GM12878 (cell line): ENCODE data around the gene DGCR8.

Experiments used
- CEBPB ChIP-seq, 2 experiments: fragments of 150-350 bp in 1 of 2; IDR thresholded peaks; 2 replicates each; pipeline ENCODE4 v1.6.1; 2012 to 2014; ENCODE audit warnings: low read depth in 2 of 2, low read length in 2 of 2, borderline replicate concordance in 1 of 2, inconsistent platforms in 1 of 2
- EZH2 ChIP-seq: IDR thresholded peaks from 2 replicates; pipeline ENCODE4 v1.6.1; 2012; ENCODE audit warnings: low read depth, mild to moderate bottlenecking, control low read depth, inconsistent platforms, low read length, borderline replicate concordance; ENCODE audit not compliant: control insufficient read depth
- HDGF ChIP-seq: fragments of 450-650 bp; IDR thresholded peaks from 2 replicates; pipeline ENCODE4 v1.6.1; 2016; ENCODE audit warnings: antibody characterized with exemption
- KDM1A ChIP-seq: fragments of 200-600 bp; sonication (generic); IDR thresholded peaks from 2 replicates; pipeline ENCODE4 v1.6.1; 2016; ENCODE audit warnings: borderline replicate concordance
- NR2C2 ChIP-seq: IDR thresholded peaks from 2 replicates; pipeline ENCODE4 v1.6.1; 2011; ENCODE audit warnings: borderline replicate concordance, low read depth; ENCODE audit not compliant: control insufficient read depth, insufficient read length
- PRDM15 ChIP-seq: fragments of 450-650 bp; formaldehyde crosslinking; IDR thresholded peaks from 2 replicates; pipeline ENCODE4 v1.4.0; 2020; ENCODE audit warnings: mild to moderate bottlenecking, moderate library complexity
- RAD21 ChIP-seq: IDR thresholded peaks from 2 replicates; pipeline ENCODE4 v1.6.1; 2011; ENCODE audit warnings: mild to moderate bottlenecking, low read depth, low read length, moderate library complexity; ENCODE audit not compliant: insufficient read depth
- RAD51 ChIP-seq: fragments of 450-650 bp; IDR thresholded peaks from 2 replicates; pipeline ENCODE4 v1.6.1; 2016; ENCODE audit warnings: moderate library complexity, mild to moderate bottlenecking, inconsistent platforms
- RBBP5 ChIP-seq: fragments of 200-600 bp; sonication (generic); conservative IDR thresholded peaks from 2 replicates; pipeline ENCODE4 v1.6.1; 2016
- RFX5 ChIP-seq: IDR thresholded peaks from 2 replicates; pipeline ENCODE4 v1.6.1; 2011; ENCODE audit warnings: low read depth, low read length, improper control_type of control experiment
- TARDBP ChIP-seq: IDR thresholded peaks from 2 replicates; pipeline ENCODE4 v1.6.1; 2016; ENCODE audit warnings: borderline replicate concordance
- TF ChIP-seq, protein P1 (sequence below), 3 experiments: IDR thresholded peaks in 2 of 3; conservative IDR thresholded peaks in 1 of 3; 2 replicates each; pipeline ENCODE4 v1.5.1; 2011; ENCODE audit warnings: low read depth in 3 of 3, low read length in 3 of 3, mild to moderate bottlenecking in 3 of 3, control low read depth in 2 of 3, moderate library complexity in 2 of 3, inconsistent platforms in 1 of 3, mixed read lengths in 1 of 3; ENCODE audit not compliant: control insufficient read depth in 2 of 3, insufficient read depth in 1 of 3; ENCODE audit errors: extremely low read depth in 1 of 3

DNA sequence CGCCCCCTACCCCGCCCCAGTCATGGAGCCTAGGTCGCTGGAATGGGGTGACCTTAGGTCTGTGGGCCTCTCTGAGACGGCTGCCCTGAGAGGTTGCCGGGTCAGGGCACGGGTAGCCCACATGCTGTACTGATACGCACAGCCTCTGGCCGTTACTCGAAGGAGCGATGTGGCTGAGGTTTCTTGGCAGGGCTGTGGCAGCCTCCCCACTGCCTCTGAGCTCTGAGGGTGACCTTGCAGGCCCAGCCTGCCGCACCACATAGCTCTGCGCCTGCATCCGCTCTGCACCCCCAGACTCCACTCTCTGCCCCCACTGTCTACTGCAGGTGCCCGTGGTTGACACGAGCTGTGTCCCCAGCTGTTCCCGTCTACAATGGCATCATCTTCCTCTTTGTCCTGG lies 58.8 kb downstream of the DGCR8 start:
- no peak for TF ChIP-seq RAD51
- no peak for TF ChIP-seq KDM1A
- TF ChIP-seq, protein P1, sequence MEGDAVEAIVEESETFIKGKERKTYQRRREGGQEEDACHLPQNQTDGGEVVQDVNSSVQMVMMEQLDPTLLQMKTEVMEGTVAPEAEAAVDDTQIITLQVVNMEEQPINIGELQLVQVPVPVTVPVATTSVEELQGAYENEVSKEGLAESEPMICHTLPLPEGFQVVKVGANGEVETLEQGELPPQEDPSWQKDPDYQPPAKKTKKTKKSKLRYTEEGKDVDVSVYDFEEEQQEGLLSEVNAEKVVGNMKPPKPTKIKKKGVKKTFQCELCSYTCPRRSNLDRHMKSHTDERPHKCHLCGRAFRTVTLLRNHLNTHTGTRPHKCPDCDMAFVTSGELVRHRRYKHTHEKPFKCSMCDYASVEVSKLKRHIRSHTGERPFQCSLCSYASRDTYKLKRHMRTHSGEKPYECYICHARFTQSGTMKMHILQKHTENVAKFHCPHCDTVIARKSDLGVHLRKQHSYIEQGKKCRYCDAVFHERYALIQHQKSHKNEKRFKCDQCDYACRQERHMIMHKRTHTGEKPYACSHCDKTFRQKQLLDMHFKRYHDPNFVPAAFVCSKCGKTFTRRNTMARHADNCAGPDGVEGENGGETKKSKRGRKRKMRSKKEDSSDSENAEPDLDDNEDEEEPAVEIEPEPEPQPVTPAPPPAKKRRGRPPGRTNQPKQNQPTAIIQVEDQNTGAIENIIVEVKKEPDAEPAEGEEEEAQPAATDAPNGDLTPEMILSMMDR (IDR thresholded peaks at IDR 0.05 in 2 of 3, conservative IDR thresholded peaks at IDR 0.05 in 1 of 3; ENCODE audit: control insufficient read depth in 2 of 3, extremely low read depth in 1 of 3, insufficient read depth in 1 of 3, low read depth in 3 of 3, low read length in 3 of 3) = no peak
- no peak for TF ChIP-seq HDGF
- TF ChIP-seq TARDBP = no peak
- no peak for TF ChIP-seq PRDM15
- TF ChIP-seq RFX5 = no peak
- TF ChIP-seq EZH2 = no peak
- no peak for TF ChIP-seq RBBP5
- TF ChIP-seq NR2C2 = no peak
- TF ChIP-seq RAD21 = no peak
- no peak for TF ChIP-seq CEBPB (IDR thresholded peaks at IDR 0.05; ENCODE audit: borderline replicate concordance in 1 of 2, low read depth in 2 of 2, low read length in 2 of 2)
